Measurements from ENCODE around the gene MYO3B.

The MYO3B gene

GRCh38 chr2:170196963-170197362, 19.0 kb downstream of the MYO3B start:
- no peak for DNase-seq (ENCODE audit: low read depth)
- TF ChIP-seq MYC (IDR thresholded peaks at IDR 0.05; ENCODE audit: low read depth, low read length) (no peak), MAX (IDR thresholded peaks at IDR 0.05; ENCODE audit: low read depth, low read length) (no peak), POLR2A (IDR thresholded peaks at IDR 0.05; ENCODE audit: extremely low read depth, insufficient read length) (no peak), CTCF (IDR thresholded peaks at IDR 0.05; ENCODE audit: low read depth, low read length) (no peak)
- H3K4me3 ChIP-seq (ENCODE audit: low read depth, low read length), result no peak overlapping the region

- no peak overlapping the region for H3K4me3 ChIP-seq (ENCODE audit: low read depth, low read length)
- TF ChIP-seq POLR2A (IDR thresholded peaks at IDR 0.05; ENCODE audit: extremely low read depth, insufficient read length) (no peak), MAX (IDR thresholded peaks at IDR 0.05; ENCODE audit: low read depth, low read length) (no peak), CTCF (IDR thresholded peaks at IDR 0.05; ENCODE audit: low read depth, low read length) (no peak), MYC (IDR thresholded peaks at IDR 0.05; ENCODE audit: low read depth, low read length) (no peak)
- DNase-seq (ENCODE audit: low read depth), result no peak
These were observed 23.3 kb downstream of the MYO3B start for GRCh38 chr2:170201275-170201674.

GRCh38 chr2:170201734-170202393, 23.9 kb downstream of the MYO3B start:
- TF ChIP-seq MYC (IDR thresholded peaks at IDR 0.05; ENCODE audit: low read depth, low read length) (no peak), MAX (IDR thresholded peaks at IDR 0.05; ENCODE audit: low read depth, low read length) (no peak), CTCF (IDR thresholded peaks at IDR 0.05; ENCODE audit: low read depth, low read length) (no peak), POLR2A (IDR thresholded peaks at IDR 0.05; ENCODE audit: extremely low read depth, insufficient read length) (no peak)
- no peak overlapping the region for H3K4me3 ChIP-seq (ENCODE audit: low read depth, low read length)
- no peak for DNase-seq (ENCODE audit: low read depth)

GRCh38 chr2:170202437-170202836, 24.5 kb downstream of the MYO3B start:
- TF ChIP-seq MAX (IDR thresholded peaks at IDR 0.05; ENCODE audit: low read depth, low read length), result no peak
- TF ChIP-seq CTCF (IDR thresholded peaks at IDR 0.05; ENCODE audit: low read depth, low read length), result no peak
- no peak for TF ChIP-seq POLR2A (IDR thresholded peaks at IDR 0.05; ENCODE audit: extremely low read depth, insufficient read length)
- no peak for TF ChIP-seq MYC (IDR thresholded peaks at IDR 0.05; ENCODE audit: low read depth, low read length)
- no peak overlapping the region for H3K4me3 ChIP-seq (ENCODE audit: low read depth, low read length)
- no peak for DNase-seq (ENCODE audit: low read depth)

- TF ChIP-seq MAX (IDR thresholded peaks at IDR 0.05; ENCODE audit: low read depth, low read length), result no peak
- H3K4me3 ChIP-seq (ENCODE audit: low read depth, low read length), result no peak overlapping the region
- DNase-seq (ENCODE audit: low read depth), result no peak
These were observed 26.5 kb downstream of the MYO3B start for GRCh38 chr2:170204298-170204951.

GRCh38 chr2:170206246-170206645, 28.3 kb downstream of the MYO3B start:
- TF ChIP-seq CTCF (IDR thresholded peaks at IDR 0.05; ENCODE audit: low read depth, low read length) (no peak), MYC (IDR thresholded peaks at IDR 0.05; ENCODE audit: low read depth, low read length) (no peak), MAX (IDR thresholded peaks at IDR 0.05; ENCODE audit: low read depth, low read length) (no peak), POLR2A (IDR thresholded peaks at IDR 0.05; ENCODE audit: extremely low read depth, insufficient read length) (no peak)
- DNase-seq (ENCODE audit: low read depth), result no peak

More at GRCh38 chr2:170206246-170206645, 28.3 kb downstream of the MYO3B start:
- no peak overlapping the region for H3K4me3 ChIP-seq (ENCODE audit: low read depth, low read length)

All from NB4 (cell line).